Stimulated activated CD4-positive, alpha-beta T cell treated with anti-CD3 and anti-CD28 coated beads, TNF-alpha, amount 100 ng/mL, for 24 hours (primary cell): Measurements from ENCODE around the gene DCST1.
"Not testable (repeated sequence)": the region's sequence is repeated elsewhere in the genome, so short reads cannot be mapped to it uniquely, and the experiment has no call there.

Source experiments
- DNase-seq, 3 experiments: peaks; one replicate each; pipeline ENCODE4 v3.0.0-alpha.2; 2020; ENCODE audit warnings: low read depth in 3 of 3

Gene DCST1

GRCh38 chr1:155033524-155033923 is at the start of gene DCST1, which contains the start of gene DCST2:
TSS of gene DCST1 (plus strand) at chr1:155033824. CDS start at chr1:155034037, 213 bp downstream.
TSS of gene DCST2 (minus strand) at chr1:155033781. CDS start at chr1:155033701, 80 bp downstream.
- no peak for DNase-seq

- not testable (repeated sequence) for DNase-seq
These were observed 46.9 kb upstream of the DCST1 start for GRCh38 chr1:154986736-154987135.

DNA sequence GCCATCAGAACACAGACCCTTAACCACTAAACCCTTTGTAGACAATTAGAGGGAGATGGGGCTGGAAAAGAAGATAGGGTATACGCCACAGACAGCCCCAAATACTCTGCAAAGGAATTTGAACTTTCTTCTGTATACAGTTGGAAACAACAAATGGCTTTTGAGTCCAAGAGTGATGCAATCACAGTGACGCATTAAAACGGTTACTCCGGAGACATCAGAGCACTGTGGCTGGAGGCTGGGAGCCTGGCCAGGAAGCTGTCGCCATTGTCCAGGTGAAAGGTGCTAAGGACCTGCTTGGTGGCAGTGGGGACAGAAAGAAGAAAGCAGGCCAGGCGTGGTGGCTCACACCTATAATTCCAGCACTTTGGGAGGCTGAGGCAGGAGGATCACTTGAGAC is 46.3 kb upstream of the DCST1 start:
- no peak for DNase-seq

- DNase-seq: no peak
These were observed 45.3 kb upstream of the DCST1 start for GRCh38 chr1:154988058-154988954.

DNA sequence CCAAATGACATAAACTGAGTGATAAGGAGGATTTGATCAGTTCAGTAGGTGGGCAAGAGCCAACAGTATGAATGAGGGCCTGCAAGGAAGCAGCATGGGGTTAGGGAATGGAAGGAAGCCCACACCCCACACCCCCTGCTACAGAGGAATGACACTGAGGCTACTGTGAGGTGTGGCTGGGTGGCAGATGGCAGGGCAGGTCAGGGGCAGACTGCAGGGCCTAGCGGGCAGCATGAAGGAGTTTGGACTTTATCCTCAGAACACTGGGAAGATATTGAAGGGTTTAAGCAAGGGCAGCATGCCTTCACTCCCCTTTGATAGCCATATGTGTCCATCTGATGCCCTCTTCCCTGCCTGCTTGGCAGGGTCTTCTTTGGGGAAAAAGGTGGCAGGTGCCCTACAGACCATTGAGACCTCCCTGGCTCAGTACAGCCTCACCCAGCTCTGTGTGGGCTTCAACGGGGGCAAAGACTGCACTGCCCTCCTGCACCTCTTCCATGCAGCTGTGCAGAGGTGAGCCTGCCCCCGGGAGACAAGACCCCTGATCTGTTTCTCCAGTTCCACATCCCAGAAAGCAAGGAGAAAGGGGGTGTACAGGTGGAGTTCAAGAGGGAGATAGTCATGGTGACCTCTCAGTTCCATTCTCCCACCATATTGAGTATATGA is 44.3 kb upstream of the DCST1 start:
- no peak for DNase-seq

DNA sequence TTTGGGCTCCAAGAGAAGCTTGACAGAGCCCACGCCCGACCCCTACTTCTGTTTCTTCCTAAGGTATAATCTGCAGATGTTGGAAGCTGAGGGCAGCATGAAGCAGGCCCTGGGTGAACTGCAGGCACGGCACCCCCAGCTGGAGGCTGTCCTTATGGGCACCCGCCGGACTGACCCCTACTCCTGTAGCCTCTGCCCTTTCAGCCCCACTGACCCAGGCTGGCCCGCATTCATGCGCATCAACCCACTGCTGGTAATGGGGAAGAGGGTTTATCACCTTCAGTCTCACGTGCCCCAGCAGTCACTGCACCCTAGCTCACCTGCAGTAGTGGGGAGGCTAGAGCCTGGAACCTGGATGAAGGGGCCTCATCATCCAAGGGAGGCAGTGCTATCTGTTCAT is 43.3 kb upstream of the DCST1 start:
- no peak for DNase-seq

GRCh38 chr1:154992721-154993571 is 40.7 kb upstream of the DCST1 start:
- no peak for DNase-seq

GRCh38 chr1:154993572-154994268 is 39.9 kb upstream of the DCST1 start, which contains the start of gene LENEP:
TSS of gene LENEP (plus strand) at chr1:154993586. CDS start at chr1:154993608, 22 bp downstream.
- no peak for DNase-seq

DNA sequence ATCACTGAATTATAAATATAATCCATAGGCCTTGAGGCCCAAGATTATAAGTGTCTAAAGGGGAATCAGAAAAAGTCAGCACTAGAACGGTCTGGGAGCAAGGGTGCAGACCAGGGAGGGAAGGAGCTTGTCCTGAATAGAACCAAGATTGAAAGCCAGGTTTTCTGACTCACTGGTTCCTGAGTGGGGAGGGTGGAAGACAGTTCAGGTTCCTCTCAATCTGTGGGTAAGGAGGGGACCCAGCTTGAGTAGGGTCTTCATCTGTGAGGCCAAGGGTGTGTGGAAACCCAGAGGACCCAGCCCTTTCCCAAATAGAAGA is 39.4 kb upstream of the DCST1 start:
- no peak for DNase-seq

GRCh38 chr1:154994591-154994990 is 39.0 kb upstream of the DCST1 start:
- DNase-seq: no peak

GRCh38 chr1:154995301-154995983 is 38.2 kb upstream of the DCST1 start:
- not testable (repeated sequence) for DNase-seq

DNA sequence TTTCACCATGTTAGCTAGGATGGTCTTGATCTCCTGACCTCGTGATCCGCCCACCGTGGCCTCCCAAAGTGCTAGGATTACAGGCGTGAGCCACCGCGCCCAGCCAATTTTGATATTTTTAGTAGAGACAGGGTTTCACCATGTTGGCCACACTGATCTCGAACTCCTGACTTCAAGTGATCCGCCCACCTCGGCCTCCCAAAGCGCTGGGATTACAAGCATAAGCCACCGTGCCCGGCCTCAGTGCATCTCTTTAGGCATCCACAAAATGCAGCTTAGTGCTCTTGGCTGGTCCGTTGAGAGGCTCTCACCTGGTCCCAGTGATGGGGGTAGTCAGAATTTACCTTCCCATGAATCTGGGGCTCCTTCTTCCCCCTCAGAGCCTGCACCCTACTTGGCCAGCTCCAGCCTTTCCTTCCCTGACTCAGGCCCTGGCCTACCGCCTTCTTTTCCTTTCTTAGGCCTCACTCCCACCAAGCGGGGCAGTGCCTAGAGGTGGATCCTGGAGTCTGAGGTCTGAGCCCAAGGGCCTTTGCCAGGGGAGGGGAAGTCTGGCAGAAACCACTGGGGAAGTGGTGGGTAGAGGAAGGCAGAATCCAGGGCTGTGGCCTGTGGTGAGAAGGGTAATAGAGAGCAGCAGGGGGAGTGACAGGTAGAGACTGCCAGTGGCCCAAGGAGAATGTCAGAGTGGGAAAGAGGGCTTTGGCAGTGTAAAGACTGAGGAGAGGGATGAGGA is 36.5 kb upstream of the DCST1 start:
- DNase-seq: no peak

GRCh38 chr1:154998201-154998780 is 35.3 kb upstream of the DCST1 start:
- DNase-seq: no peak

DNA sequence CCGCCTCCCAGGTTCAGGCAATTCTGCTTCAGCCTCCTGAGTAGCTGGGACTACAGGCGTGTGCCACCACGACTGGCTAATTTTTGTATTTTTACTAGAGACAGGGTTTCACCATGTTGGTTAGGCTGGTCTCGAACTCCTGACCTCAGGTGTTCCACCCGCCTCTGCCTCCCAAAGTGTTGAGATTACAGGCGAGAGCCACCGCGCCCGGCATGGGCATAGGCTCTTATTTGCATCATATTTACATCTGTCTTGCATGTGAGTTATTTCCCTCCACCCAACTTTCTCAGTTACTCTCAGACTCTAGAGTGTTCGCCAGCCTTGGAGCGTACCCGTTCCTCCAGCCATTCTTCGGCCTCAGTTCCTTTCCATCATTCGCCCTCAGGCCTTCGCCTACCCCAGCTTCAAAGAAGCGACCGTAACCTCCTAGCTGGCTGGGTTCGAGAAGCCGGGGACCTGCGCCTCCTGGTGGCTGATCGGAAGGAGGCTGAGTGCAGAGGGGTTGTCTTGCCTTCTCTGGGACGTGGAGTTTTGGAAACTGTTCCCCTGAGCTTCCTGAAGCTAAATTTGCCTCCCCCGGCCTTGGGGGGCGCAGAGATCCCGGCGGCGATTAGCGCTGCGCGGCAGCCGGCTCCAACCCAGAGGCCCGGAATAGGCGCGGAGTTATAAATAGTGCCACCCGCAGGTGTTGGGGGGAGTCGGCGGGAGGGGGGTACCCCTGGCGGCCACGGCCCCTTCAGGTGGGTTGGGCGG is 34.6 kb upstream of the DCST1 start:
- peak in 1 of 3 experiments; percentile 82 for DNase-seq

DNA sequence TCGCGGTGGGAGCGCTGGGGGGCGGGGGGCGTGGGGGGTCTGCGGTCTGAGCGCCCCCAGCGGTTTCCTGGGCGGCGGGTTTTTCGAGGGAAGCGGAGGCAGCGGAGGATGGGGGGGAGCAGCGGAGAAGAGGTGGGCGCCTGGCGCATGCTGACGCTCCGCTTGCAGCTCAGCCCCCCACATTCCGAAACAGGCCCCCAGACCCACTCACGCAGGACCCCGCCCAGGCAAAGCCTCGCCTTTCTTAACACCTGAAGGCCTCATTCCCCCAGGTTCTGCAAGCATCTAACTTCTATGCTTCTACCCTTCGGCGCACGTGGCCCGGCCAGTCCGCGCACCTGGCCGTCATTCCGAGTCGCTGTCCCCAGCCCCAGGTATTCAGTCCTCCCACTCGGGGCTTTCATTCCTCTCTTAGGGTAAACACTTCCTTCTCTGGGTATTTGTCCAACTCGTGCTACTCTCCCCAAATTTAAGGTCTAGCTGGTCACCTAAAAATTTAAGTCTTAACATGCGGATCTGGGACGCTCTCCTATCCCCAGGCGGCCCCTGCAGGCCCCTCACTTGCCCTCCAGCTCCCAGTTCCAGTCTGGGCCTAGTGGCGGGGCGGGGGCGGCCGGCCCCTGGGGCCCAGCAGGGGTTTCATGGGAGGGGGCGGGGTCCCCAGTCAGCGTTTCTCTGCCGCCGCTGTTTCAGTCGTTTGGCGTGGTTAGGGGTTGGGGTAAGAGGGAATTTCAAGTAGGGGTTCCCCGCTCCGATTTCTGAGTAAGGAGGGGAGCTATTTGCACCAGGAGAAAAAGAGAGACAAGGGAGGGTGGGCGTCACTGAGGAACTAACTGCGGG is 33.8 kb upstream of the DCST1 start:
- peak in 1 of 3 experiments; percentile 81 for DNase-seq

DNA sequence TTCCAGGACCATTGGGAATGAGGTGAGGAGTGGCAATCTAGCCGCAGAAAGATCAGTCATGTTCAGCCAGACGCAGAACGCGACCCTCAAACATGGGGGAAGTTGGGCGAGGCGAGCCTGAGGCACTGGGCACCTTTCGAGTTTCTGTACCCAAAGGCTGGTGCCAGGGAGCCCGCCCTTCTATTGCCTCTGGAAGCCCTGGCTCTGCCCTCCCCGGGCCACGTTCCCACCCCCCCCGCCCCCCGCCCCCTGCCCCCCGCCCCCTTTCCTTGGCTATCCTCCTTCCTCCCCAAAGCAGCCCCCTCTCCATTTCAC is 33.3 kb upstream of the DCST1 start:
- no peak for DNase-seq

- DNase-seq: peak in 2 of 3 experiments; percentile 57 to 90
These were observed 32.7 kb upstream of the DCST1 start for GRCh38 chr1:155000726-155001424.

DNA sequence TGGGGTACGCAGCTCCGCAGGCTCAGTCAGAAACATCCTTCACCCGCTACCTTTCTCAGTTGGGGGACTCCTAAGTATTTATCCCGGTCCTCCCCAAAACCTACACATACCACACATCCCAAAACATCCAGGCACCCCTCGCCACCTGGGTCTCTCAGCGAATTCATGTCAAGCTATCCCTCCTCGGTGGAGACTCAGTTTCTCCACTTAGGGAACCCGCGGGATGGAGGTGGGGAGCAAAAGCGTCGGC is 32.3 kb upstream of the DCST1 start:
- DNase-seq: no peak
